IPS-11a (cell line): ENCODE results near the gene LGI2.

Experiments used
- H3K4me3 ChIP-seq: one replicate; pipeline ENCODE4 v1.5.1; 2013; ENCODE audit warnings: low read depth, low read length, control low read depth

The LGI2 gene

GRCh38 chr4:24968992-24969391 is 61.8 kb downstream of the LGI2 start:
- H3K4me3 ChIP-seq, result no peak overlapping the region

- no peak overlapping the region for H3K4me3 ChIP-seq
Observed at GRCh38 chr4:24968278-24968677, 62.5 kb downstream of the LGI2 start.

GRCh38 chr4:24967346-24967745 is 63.4 kb downstream of the LGI2 start:
- no peak overlapping the region for H3K4me3 ChIP-seq

GRCh38 chr4:24966076-24966475 is 64.7 kb downstream of the LGI2 start:
- no peak overlapping the region for H3K4me3 ChIP-seq

GRCh38 chr4:24965627-24966026 is 65.1 kb downstream of the LGI2 start:
- no peak overlapping the region for H3K4me3 ChIP-seq

GRCh38 chr4:24963277-24963676 is 67.5 kb downstream of the LGI2 start:
- no peak overlapping the region for H3K4me3 ChIP-seq

- H3K4me3 ChIP-seq, result no peak overlapping the region
Observed at GRCh38 chr4:24957886-24958285, 72.9 kb downstream of the LGI2 start.

GRCh38 chr4:24956763-24957162 is 74.0 kb downstream of the LGI2 start:
- no peak overlapping the region for H3K4me3 ChIP-seq

- no peak overlapping the region for H3K4me3 ChIP-seq
Observed at GRCh38 chr4:24956091-24956490, 74.7 kb downstream of the LGI2 start.

- no peak overlapping the region for H3K4me3 ChIP-seq
Observed at GRCh38 chr4:24952667-24953066, 78.1 kb downstream of the LGI2 start.

- H3K4me3 ChIP-seq, result no peak overlapping the region
Observed at GRCh38 chr4:24949970-24950369, 80.8 kb downstream of the LGI2 start.
